Measurements from ENCODE around the gene FGF14. TPM values are rescaled to one million over a fixed set of nuclear protein-coding genes. Genes with fewer than 3 reads are reported as not detected.

The FGF14 gene
- total and polyA plus RNA-seq, 2 of the 4 experiments (the other 2 are of a cell fraction) = under 0.01 TPM; not detected in 1

GRCh38 chr13:101767131-101767530 lies 634.7 kb downstream of the FGF14 start:
- intact Hi-C loops (cut with micrococcal nuclease) = no loop called here
- Histone ChIP-seq H2AFZ (replicated peaks; ENCODE audit: low read length, poor library complexity) (no peak overlapping the region), H4K91ac (ENCODE audit: insufficient read depth, low read depth, low read length) (no peak overlapping the region), H3K79me1 (ENCODE audit: low read depth in 1 of 2, low read length in 2 of 2) (no peaks in the 10 kb centered on the region), H3K18ac (ENCODE audit: low read depth, low read length) (no peak overlapping the region), H4K8ac (ENCODE audit: low read depth in 2 of 2, low read length in 2 of 2) (no peak overlapping the region), H2AK9ac (replicated peaks; ENCODE audit: low read depth, low read length, poor library complexity) (no peak overlapping the region), H2BK5ac (ENCODE audit: low read depth, low read length, poor library complexity, severe bottlenecking) (no peak overlapping the region), H3K27ac (ENCODE audit: insufficient read depth, low read length) (no peak overlapping the region), H4K5ac (ENCODE audit: low read depth, low read length) (no peak overlapping the region), H3K56ac (ENCODE audit: extremely low read depth, insufficient read depth, low read length) (no peak overlapping the region), H3K4me1 (ENCODE audit: control insufficient read depth, insufficient read depth, low read length) (no peaks in the 10 kb centered on the region), H3K9ac (ENCODE audit: low read depth, low read length) (no peak overlapping the region), H4K20me1 (ENCODE audit: insufficient read depth, low read length) (no peaks in the 10 kb centered on the region), H3K36me3 (ENCODE audit: control insufficient read depth, insufficient read depth, low read length) (no peaks in the 10 kb centered on the region), H3K9me3 (ENCODE audit: control insufficient read depth, insufficient read depth, low read length) (no peaks in the 10 kb centered on the region), H3K4me2 (ENCODE audit: low read depth, low read length) (no peak overlapping the region), H2BK15ac (ENCODE audit: low read depth, low read length) (no peak overlapping the region), H3K14ac (replicated peaks; ENCODE audit: low read depth, low read length) (no peak overlapping the region), H3K27me3 (ENCODE audit: control insufficient read depth, insufficient read depth, low read length) (no peaks in the 10 kb centered on the region), H3K23ac (ENCODE audit: low read depth, low read length) (no peak overlapping the region), H3K4ac (ENCODE audit: low read depth, low read length) (no peak overlapping the region), H2BK120ac (ENCODE audit: low read depth, low read length) (no peak overlapping the region), H2AK5ac (ENCODE audit: low read depth, low read length) (no peak overlapping the region), H3K4me3 (ENCODE audit: insufficient read depth, low read depth, low read length) (no peak overlapping the region), H3K9me1 (ENCODE audit: insufficient read depth, low read length) (no peaks in the 10 kb centered on the region), H2BK20ac (ENCODE audit: low read depth, low read length) (no peak overlapping the region)
- ATAC-seq (ENCODE audit: low read depth) (no peak), DNase-seq (no peak)
- ChIA-PET CTCF (interaction anchor here (1.5 kb wide), 1 partner anchor 10 kb away, joined by 3 read pairs; no protein-coding TSS in a partner anchor), POLR2A (ENCODE audit: unreplicated experiment) (no interaction called here)
- no TSS peak for BruUV-seq (replicated peaks)
- in situ Hi-C loops (cut with MboI; ENCODE audit: low sequenced_read_pairs) = no loop called here
- dilution Hi-C loops (cut with HindIII; ENCODE audit: low sequenced_read_pairs, unreplicated experiment) = no loop called here
- WGBS, 2 experiments (ENCODE audit: extremely low coverage in 2 of 2, insufficient read length in 1 of 2) = no CpG with 5 or more reads among the region's 4 CpGs
- TF ChIP-seq BHLHE40 (IDR thresholded peaks at IDR 0.05; ENCODE audit: low read depth, low read length) (no peak), NFE2L2 (IDR thresholded peaks at IDR 0.05; ENCODE audit: low read depth, low read length) (no peak), RAD21 (IDR thresholded peaks at IDR 0.05; ENCODE audit: low read length) (no peak), MXI1 (IDR thresholded peaks at IDR 0.05; ENCODE audit: borderline replicate concordance, low read depth, low read length) (no peak), MAFK (IDR thresholded peaks at IDR 0.05; ENCODE audit: low read depth, low read length) (no peak), MAZ (IDR thresholded peaks at IDR 0.05; ENCODE audit: borderline replicate concordance, low read depth, low read length) (no peak), USF2 (IDR thresholded peaks at IDR 0.05; ENCODE audit: low read depth, low read length) (no peak), CEBPB (IDR thresholded peaks at IDR 0.05; ENCODE audit: low read depth, low read length) (no peak), RFX5 (IDR thresholded peaks at IDR 0.05; ENCODE audit: low read depth, low read length) (no peak), RCOR1 (IDR thresholded peaks at IDR 0.05; ENCODE audit: insufficient replicate concordance, low read length) (no peak), CTCF (conservative IDR thresholded peaks at IDR 0.05; ENCODE audit: low read depth, low read length) (no peak), FOS (IDR thresholded peaks at IDR 0.05; ENCODE audit: low read depth, low read length) (no peak), SMC3 (IDR thresholded peaks at IDR 0.05; ENCODE audit: low read depth, low read length) (no peak), CHD1 (IDR thresholded peaks at IDR 0.05; ENCODE audit: low read depth, low read length) (no peak), POLR2A (IDR thresholded peaks at IDR 0.05; ENCODE audit: low read depth, low read length) (no peak), ELK1 (IDR thresholded peaks at IDR 0.05; ENCODE audit: borderline replicate concordance, low read depth, low read length) (no peak)

All from IMR-90 (cell line).